ENCODE measurements around the gene TOP3B. TPM values are rescaled to one million over a fixed set of nuclear protein-coding genes. Genes with fewer than 3 reads are reported as not detected.

Gene TOP3B
- total and polyA plus RNA-seq, 2 experiments from 2014 or later: 35.7 to 77.7 TPM

- no peak overlapping the region for H3K4me2 ChIP-seq
- H4K20me1 ChIP-seq (replicated peaks; ENCODE audit: insufficient read depth): peaks cover 9% of the 10 kb centered on the region
- peaks cover 30% of the 10 kb centered on the region for H3K4me1 Mint-ChIP-seq
- peaks cover 2% of the 10 kb centered on the region; the same call in 1 of the 3 replicates for H3K9me3 Mint-ChIP-seq
- H3F3A ChIP-seq (replicated peaks; ENCODE audit: low read depth): 0 out of 2 replicates have a peak, but pooled peaks cover 9% of the 10 kb centered on the region
- ATAC-seq (no peak), DNase-seq (ENCODE audit: low spot score) (no peak)
- no peak overlapping the region for H3K4me3 Mint-ChIP-seq
- TF ChIP-seq ZNF114 (CRISPR knock-in tag; IDR thresholded peaks at IDR 0.05): no peak
- no peak for TF ChIP-seq ZNF462 (CRISPR knock-in tag; IDR thresholded peaks at IDR 0.05)
- TF ChIP-seq CTCF (conservative IDR thresholded peaks at IDR 0.05; ENCODE audit: low read depth in 2 of 2): no peak
- TF ChIP-seq NANOG (IDR thresholded peaks at IDR 0.05; ENCODE audit: borderline replicate concordance): no peak
- no peak for TF ChIP-seq CREB1 (CRISPR knock-in tag; IDR thresholded peaks at IDR 0.05; ENCODE audit: low read depth)
- H3K36me3 Mint-ChIP-seq (ENCODE audit: low read depth): peaks cover 9% of the 10 kb centered on the region; the same call in 2 of the 3 replicates
- no peak overlapping the region for H3K27ac ChIP-seq (ENCODE audit: low read depth)
- H3K9me2 ChIP-seq (ENCODE audit: insufficient read depth): no peaks in the 10 kb centered on the region
- H3K79me2 ChIP-seq (replicated peaks; ENCODE audit: insufficient read depth): no peaks in the 10 kb centered on the region
- no peaks in the 10 kb centered on the region; the same call in 1 of the 2 replicates for H3K36me3 ChIP-seq (ENCODE audit: insufficient read depth)
- peaks cover 20% of the 10 kb centered on the region for H3K27me3 ChIP-seq (ENCODE audit: insufficient read depth)
- H3K27me3 Mint-ChIP-seq (ENCODE audit: insufficient read depth, low read depth, poor library complexity): peaks cover 25% of the 10 kb centered on the region
- H3K4me3 ChIP-seq: no peak overlapping the region
- H3K27ac Mint-ChIP-seq: no peak overlapping the region
- no peak overlapping the region for H2AFZ ChIP-seq
- H3K4me1 ChIP-seq (ENCODE audit: insufficient read depth): peaks cover 12% of the 10 kb centered on the region; the same call in 1 of the 2 replicates
Observed at GRCh38 chr22:21948824-21949568, 33.6 kb downstream of the TOP3B start.

All from GM23338 (cell line).